GM21825 (cell line): ENCODE measurements around the gene STAT1.

Experiments
- ATAC-seq: cut with Tn5 transposase; IDR thresholded peaks from one replicate; pipeline ENCODE4 v1.9.1; 2021; ENCODE audit warnings: mild to moderate bottlenecking, moderate library complexity; ENCODE audit not compliant: unreplicated experiment

STAT1 gene

DNA sequence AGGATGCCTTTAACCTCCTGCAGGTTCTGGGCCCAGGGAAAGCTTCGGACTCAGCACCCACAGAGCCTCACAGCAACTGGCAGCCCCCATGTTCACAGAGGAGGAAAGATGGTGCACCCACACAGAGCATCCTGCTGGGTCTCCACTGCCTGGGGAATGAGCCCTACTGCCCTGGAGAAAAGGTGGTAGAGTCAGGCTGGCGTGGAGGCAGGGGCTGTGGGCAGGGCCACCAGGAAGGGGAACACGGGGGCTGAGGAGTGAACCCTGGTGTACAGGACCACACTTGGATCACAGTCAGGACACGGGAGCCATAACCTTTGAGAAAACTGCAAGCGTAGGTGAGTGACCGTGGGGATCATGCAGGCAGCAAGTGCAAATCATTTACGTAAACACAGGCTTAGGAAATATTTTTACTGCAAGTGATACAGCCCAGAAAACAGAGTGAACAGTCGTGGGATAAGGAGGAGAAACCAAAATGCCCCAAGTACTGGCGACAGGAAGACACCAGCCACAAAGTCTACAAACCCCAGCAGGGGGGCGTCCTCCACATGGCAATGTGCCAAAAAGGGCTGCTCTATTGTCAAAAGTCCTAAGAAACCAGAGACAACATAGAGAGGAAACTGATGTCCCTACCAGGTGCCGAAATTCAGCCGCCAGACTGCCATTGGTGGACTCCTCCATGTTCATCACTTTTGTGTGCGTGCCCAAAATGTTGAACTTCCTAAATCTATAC, 27.6 kb downstream of the STAT1 start:
- ATAC-seq = no peak

- ATAC-seq = no peak
Observed at GRCh38 chr2:190984595-190984994, 29.4 kb downstream of the STAT1 start.

- no peak for ATAC-seq
Observed at GRCh38 chr2:190982262-190983034, 31.5 kb downstream of the STAT1 start.

DNA sequence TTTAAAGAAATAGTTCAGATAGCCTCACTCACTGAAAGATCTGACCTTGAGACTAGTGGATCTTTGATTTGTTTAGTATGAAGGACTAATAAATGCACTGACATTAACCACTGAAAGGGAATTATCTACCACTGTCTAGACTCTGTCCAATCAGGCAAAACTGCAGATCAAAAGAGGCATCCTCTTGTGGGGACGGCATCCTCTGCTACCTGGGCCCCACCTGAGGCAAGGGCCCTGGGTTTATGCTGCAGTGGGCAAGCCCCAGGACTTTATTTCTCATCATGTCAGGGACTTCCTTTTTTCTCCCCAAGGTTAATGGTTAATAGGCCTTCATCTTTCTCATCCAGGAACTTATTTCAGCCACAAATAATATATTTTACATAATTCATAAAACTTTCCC, 32.2 kb downstream of the STAT1 start:
- ATAC-seq = no peak

GRCh38 chr2:190981333-190981732, 32.6 kb downstream of the STAT1 start:
- no peak for ATAC-seq

- no peak for ATAC-seq
Observed at GRCh38 chr2:190980630-190981209, 33.3 kb downstream of the STAT1 start.

- no peak for ATAC-seq
Observed at GRCh38 chr2:190979906-190980629, 33.9 kb downstream of the STAT1 start.

DNA sequence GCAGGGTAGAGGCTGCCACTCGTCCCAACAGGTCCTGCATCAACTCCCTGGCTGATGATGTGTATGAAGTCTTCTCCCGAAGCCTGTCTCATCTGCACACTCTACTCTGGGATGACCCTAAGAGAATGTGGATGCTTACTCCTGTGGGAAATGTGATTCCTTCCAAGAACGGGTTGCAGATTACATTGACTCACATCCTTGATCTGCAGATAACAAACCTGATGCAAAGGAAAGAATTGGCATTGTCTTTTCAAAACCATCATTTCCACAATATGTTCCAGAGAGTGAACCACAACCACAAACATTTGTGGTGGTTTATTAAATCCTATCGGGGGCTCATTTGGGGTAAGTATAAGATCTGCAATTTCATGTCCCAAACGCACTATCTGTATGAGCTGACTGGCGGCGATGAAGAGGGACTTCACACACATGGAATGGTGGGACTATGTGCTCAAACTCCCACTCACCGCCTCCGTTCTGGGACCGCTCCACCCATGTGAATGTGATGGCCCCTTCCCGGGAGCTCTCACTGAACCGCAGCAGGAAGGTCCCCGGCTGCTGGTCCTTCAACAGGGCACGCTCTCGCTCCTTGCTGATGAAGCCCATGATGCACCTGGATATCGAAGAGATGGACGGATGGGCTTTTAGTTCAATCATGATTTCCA, 35.5 kb downstream of the STAT1 start:
- ATAC-seq = no peak

DNA sequence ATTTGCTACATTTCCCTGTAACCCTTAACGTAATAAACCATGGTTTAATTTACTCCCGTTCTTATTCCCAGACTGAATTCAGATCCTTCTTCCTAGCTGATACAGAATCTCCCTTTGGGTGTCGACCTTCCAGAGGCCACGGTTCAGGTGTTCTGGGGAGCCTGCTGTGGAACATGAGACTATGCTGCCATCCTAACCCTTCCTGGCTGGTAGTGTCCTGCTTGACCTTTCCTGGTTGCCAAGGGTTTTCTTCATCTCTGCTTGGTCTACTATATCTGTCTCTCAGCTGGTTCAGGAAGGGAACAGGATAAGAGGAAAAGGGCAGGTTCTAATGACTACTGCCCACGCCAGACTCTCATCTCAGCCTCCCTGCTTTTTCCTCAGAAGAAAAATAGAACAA, 36.5 kb downstream of the STAT1 start:
- ATAC-seq = no peak

DNA sequence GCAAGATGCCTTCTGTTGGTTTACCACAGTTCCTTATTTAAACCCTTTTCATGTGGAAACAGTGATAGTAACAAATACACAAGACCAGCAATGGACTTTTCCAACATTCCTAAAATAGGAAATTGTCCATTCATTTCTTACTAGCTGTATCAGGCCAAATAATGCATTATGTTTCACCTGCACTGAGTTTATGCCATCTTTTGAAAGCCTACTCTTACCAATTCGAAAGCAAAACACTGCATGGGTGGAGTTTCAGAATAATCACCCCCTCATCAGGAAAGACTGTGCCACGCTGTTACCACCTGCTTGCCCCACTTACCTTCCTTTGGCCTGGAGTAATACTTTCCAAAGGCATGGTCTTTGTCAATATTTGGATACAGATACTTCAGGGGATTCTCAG, 37.5 kb downstream of the STAT1 start:
- ATAC-seq = no peak

DNA sequence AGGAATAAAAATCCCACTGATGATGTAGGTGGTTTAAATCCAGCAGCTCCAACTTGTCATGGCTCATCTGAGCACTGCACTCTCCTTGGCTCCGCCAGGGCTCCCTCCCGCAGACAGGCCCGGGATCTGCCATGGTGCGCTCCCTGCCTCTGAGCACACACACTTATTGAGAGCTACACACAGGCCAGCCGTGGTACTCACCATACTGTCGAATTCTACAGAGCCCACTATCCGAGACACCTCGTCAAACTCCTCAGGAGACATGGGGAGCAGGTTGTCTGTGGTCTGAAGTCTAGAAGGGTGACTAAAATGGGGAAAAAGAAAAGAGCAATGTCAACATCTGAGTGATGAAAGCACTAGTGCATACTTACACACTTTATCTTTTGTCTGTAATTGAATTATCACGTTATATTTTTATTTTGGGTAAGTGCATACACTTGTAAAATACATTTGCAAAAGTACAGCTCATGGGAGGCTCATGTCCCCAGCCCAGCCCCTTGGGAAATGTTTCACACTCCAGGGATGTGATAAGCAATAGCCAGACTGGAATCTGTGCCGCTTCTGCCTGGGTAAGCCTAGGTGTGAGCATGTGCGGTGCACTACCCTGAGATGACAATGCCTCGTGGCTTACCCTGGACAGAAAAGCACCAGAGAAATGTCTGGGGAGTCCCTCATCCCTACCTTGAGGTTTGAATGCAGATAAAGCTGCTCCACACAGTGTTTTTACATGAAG, 39.2 kb downstream of the STAT1 start:
- ATAC-seq = no peak

GRCh38 chr2:190973726-190974628, 40.0 kb downstream of the STAT1 start:
- ATAC-seq = no peak

DNA sequence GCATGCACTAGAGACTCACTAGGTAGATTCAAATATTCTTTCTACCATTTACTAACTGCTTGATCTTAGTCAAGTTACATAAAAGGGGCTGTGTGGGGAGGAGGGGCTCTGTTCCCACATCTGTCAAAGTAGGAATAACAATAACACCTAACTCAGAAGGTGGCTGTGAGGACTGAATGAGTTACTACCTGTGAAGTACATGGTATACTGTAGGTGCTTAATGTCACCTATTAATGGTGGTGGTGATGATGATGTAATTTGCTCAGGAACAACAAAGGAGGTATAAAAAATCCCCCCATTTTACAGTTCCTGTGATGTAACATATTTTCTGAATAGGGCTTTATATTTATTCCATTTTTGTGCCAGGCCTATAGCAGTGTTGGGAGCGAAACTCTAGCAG, 40.7 kb downstream of the STAT1 start:
- no peak for ATAC-seq

DNA sequence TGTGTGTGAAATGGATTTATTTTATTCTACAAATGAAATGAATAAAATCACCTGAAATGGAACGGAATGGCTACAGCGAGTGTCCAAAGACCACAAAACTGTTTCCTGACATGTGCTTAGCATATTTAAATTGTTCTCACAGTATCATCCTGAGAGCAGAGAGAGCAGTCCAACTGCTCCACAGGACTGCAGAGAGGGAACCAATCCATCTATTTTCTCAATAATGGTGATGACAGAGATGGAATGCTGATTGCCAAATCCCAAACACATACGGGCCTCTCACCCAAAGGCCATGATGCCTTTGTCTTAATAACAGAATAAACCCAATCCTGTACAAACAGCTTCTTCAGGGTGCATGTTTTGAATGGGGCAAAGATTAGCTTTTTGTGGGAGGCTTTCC, 41.1 kb downstream of the STAT1 start:
- no peak for ATAC-seq

GRCh38 chr2:190972213-190972612, 41.8 kb downstream of the STAT1 start:
- no peak for ATAC-seq

DNA sequence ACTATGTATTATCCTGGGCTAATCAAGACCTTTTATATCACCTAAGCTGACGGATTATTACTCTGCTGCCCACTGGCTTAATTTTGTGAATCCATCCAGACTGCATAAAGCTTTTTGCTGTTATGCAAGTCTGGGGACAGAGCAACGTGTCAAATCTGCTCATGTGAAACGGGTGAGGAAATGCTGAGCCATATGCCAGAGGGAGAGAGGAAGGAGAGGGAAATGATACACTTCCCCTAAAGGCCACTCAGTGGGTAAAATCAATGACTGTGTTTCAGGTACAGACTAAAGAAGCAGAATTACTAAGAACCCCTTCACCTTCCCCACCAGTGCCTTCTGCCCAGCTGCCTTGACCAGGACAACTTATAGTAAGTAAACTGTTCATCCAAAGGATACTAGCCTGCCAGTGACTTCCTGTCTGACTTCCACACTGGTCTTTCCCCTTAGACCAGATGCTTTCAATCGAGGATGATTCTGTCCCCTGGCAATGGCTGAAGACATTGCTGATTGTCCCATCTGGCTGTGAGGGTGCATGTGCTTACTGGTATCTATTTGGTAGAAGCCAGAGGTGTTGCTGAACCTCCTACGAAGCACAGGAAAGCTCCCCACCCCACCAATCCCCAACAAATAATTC, 43.0 kb downstream of the STAT1 start:
- ATAC-seq = no peak

GRCh38 chr2:190970160-190970559, 43.8 kb downstream of the STAT1 start:
- no peak for ATAC-seq

GRCh38 chr2:190968522-190968921, 45.4 kb downstream of the STAT1 start:
- ATAC-seq = no peak
